ENCODE results near the gene IL1R2.
"Not testable (repeated sequence)": the region's sequence is repeated elsewhere in the genome, so short reads cannot be mapped to it uniquely, and the experiment has no call there.

The IL1R2 gene

GRCh38 chr2:101988541-101988940 is 3.2 kb upstream of the IL1R2 start:
- TF ChIP-seq POLR2A (IDR thresholded peaks at IDR 0.05; ENCODE audit: low read depth, low read length) (no peak), TAF1 (IDR thresholded peaks at IDR 0.05; ENCODE audit: borderline replicate concordance, low read depth, low read length) (no peak), POLR2AphosphoS5 (IDR thresholded peaks at IDR 0.05; ENCODE audit: low read depth, low read length) (no peak)
- DNase-seq (ENCODE audit: insufficient read length) (no peak), FAIRE-seq (no peak)

- FAIRE-seq (no peak), DNase-seq (ENCODE audit: insufficient read length) (no peak)
- TF ChIP-seq POLR2A (IDR thresholded peaks at IDR 0.05; ENCODE audit: low read depth, low read length) = no peak
- no peak for TF ChIP-seq POLR2AphosphoS5 (IDR thresholded peaks at IDR 0.05; ENCODE audit: low read depth, low read length)
- no peak for TF ChIP-seq TAF1 (IDR thresholded peaks at IDR 0.05; ENCODE audit: borderline replicate concordance, low read depth, low read length)
These were observed 1.9 kb upstream of the IL1R2 start for GRCh38 chr2:101989740-101990460.

GRCh38 chr2:101993772-101994171 is 2.0 kb downstream of the IL1R2 start:
- FAIRE-seq (no peak), DNase-seq (ENCODE audit: insufficient read length) (no peak)
- TF ChIP-seq TAF1 (IDR thresholded peaks at IDR 0.05; ENCODE audit: borderline replicate concordance, low read depth, low read length) (no peak), POLR2A (IDR thresholded peaks at IDR 0.05; ENCODE audit: low read depth, low read length) (no peak), POLR2AphosphoS5 (IDR thresholded peaks at IDR 0.05; ENCODE audit: low read depth, low read length) (no peak)

GRCh38 chr2:101995019-101995418 is 3.3 kb downstream of the IL1R2 start:
- FAIRE-seq = no peak
- DNase-seq (ENCODE audit: insufficient read length) = no peak
- TF ChIP-seq POLR2A (IDR thresholded peaks at IDR 0.05; ENCODE audit: low read depth, low read length) (no peak), POLR2AphosphoS5 (IDR thresholded peaks at IDR 0.05; ENCODE audit: low read depth, low read length) (no peak), TAF1 (IDR thresholded peaks at IDR 0.05; ENCODE audit: borderline replicate concordance, low read depth, low read length) (no peak)

GRCh38 chr2:101995804-101996203 is 4.0 kb downstream of the IL1R2 start:
- TF ChIP-seq TAF1 (IDR thresholded peaks at IDR 0.05; ENCODE audit: borderline replicate concordance, low read depth, low read length) (no peak), POLR2A (IDR thresholded peaks at IDR 0.05; ENCODE audit: low read depth, low read length) (no peak), POLR2AphosphoS5 (IDR thresholded peaks at IDR 0.05; ENCODE audit: low read depth, low read length) (no peak)
- DNase-seq (ENCODE audit: insufficient read length) (no peak), FAIRE-seq (no peak)

GRCh38 chr2:101998556-101998895 is 6.8 kb downstream of the IL1R2 start:
- FAIRE-seq (no peak), DNase-seq (ENCODE audit: insufficient read length) (no peak)
- TF ChIP-seq POLR2A (IDR thresholded peaks at IDR 0.05; ENCODE audit: low read depth, low read length) (no peak), TAF1 (IDR thresholded peaks at IDR 0.05; ENCODE audit: borderline replicate concordance, low read depth, low read length) (no peak), POLR2AphosphoS5 (IDR thresholded peaks at IDR 0.05; ENCODE audit: low read depth, low read length) (no peak)

- DNase-seq (ENCODE audit: insufficient read length) (no peak), FAIRE-seq (no peak)
- TF ChIP-seq TAF1 (IDR thresholded peaks at IDR 0.05; ENCODE audit: borderline replicate concordance, low read depth, low read length) (no peak), POLR2AphosphoS5 (IDR thresholded peaks at IDR 0.05; ENCODE audit: low read depth, low read length) (no peak), POLR2A (IDR thresholded peaks at IDR 0.05; ENCODE audit: low read depth, low read length) (no peak)
These were observed 7.4 kb downstream of the IL1R2 start for GRCh38 chr2:101998896-101999789.

- TF ChIP-seq POLR2A (IDR thresholded peaks at IDR 0.05; ENCODE audit: low read depth, low read length) = no peak
- no peak for TF ChIP-seq POLR2AphosphoS5 (IDR thresholded peaks at IDR 0.05; ENCODE audit: low read depth, low read length)
- TF ChIP-seq TAF1 (IDR thresholded peaks at IDR 0.05; ENCODE audit: borderline replicate concordance, low read depth, low read length) = no peak
- DNase-seq (ENCODE audit: insufficient read length) (no peak), FAIRE-seq (no peak)
These were observed 8.3 kb downstream of the IL1R2 start for GRCh38 chr2:102000012-102000411.

GRCh38 chr2:102000813-102001766 is 9.3 kb downstream of the IL1R2 start:
- FAIRE-seq (no peak), DNase-seq (ENCODE audit: insufficient read length) (no peak)
- TF ChIP-seq POLR2AphosphoS5 (IDR thresholded peaks at IDR 0.05; ENCODE audit: low read depth, low read length) (no peak), TAF1 (IDR thresholded peaks at IDR 0.05; ENCODE audit: borderline replicate concordance, low read depth, low read length) (no peak), POLR2A (IDR thresholded peaks at IDR 0.05; ENCODE audit: low read depth, low read length) (no peak)

- TF ChIP-seq POLR2A (IDR thresholded peaks at IDR 0.05; ENCODE audit: low read depth, low read length) (no peak), TAF1 (IDR thresholded peaks at IDR 0.05; ENCODE audit: borderline replicate concordance, low read depth, low read length) (no peak), POLR2AphosphoS5 (IDR thresholded peaks at IDR 0.05; ENCODE audit: low read depth, low read length) (no peak)
- no peak for FAIRE-seq
- no peak for DNase-seq (ENCODE audit: insufficient read length)
These were observed 10.0 kb downstream of the IL1R2 start for GRCh38 chr2:102001767-102002142.

- DNase-seq (ENCODE audit: insufficient read length) (no peak), FAIRE-seq (no peak)
- TF ChIP-seq POLR2AphosphoS5 (IDR thresholded peaks at IDR 0.05; ENCODE audit: low read depth, low read length) (no peak), POLR2A (IDR thresholded peaks at IDR 0.05; ENCODE audit: low read depth, low read length) (no peak), TAF1 (IDR thresholded peaks at IDR 0.05; ENCODE audit: borderline replicate concordance, low read depth, low read length) (no peak)
These were observed 10.5 kb downstream of the IL1R2 start for GRCh38 chr2:102002228-102002627.

- FAIRE-seq = not testable (repeated sequence)
These were observed 11.1 kb downstream of the IL1R2 start for GRCh38 chr2:102002909-102003308.

More at GRCh38 chr2:102002909-102003308, 11.1 kb downstream of the IL1R2 start:
- DNase-seq (ENCODE audit: insufficient read length) = not testable (repeated sequence)

Data from GM12892 (cell line).